ENCODE results near the gene CSTF2. TPM values are rescaled to one million over a fixed set of nuclear protein-coding genes. Genes with fewer than 3 reads are reported as not detected.

CSTF2 gene
- total and polyA plus RNA-seq, 9 of the 15 experiments (the other 6 are each of a cell fraction or from before 2014, with no cell fraction given), result 11.6 to 57.9 (median 46.4) TPM

GRCh38 chrX:100874325-100874724 is 54.1 kb downstream of the CSTF2 start, which contains the start of gene NOX1:
TSS of gene NOX1 (minus strand) at chrX:100874359. CDS start at chrX:100874139, 220 bp downstream.
- no peak for TF ChIP-seq PTRF (tag; IDR thresholded peaks at IDR 0.05)
- H3K9me1 ChIP-seq (ENCODE audit: control insufficient read depth, insufficient read depth, low read length), result no peaks in the 10 kb centered on the region
- FAIRE-seq, result no peak
- H3K9ac ChIP-seq (ENCODE audit: insufficient read depth in 1 of 2, low read depth in 2 of 2, low read length in 2 of 2), result no peak within 1 kb of the TSS
- no peaks in the 10 kb centered on the region for H3K4me1 ChIP-seq (replicated peaks in 1 of 2; ENCODE audit: control insufficient read depth in 2 of 2, insufficient read depth in 2 of 2, low read length in 2 of 2)
- H2AFZ ChIP-seq (ENCODE audit: low read depth, low read length), result no peak within 1 kb of the TSS
- no peak for ATAC-seq
- H3K9me3 ChIP-seq (replicated peaks; ENCODE audit: control insufficient read depth, insufficient read depth, low read depth, low read length), result no peaks in the 10 kb centered on the region
- intact Hi-C loops (cut with micrococcal nuclease), result no loop called here
- no TSS peak for BruUV-seq (replicated peaks)
- no peak for DNase-seq (ENCODE audit: extremely low read depth in 1 of 4, low spot score in 3 of 4)
- 0% methylated on average over 2 of the region's 2 CpGs for WGBS (ENCODE audit: insufficient coverage, low coverage, missing lambda C conversion rate)
- H3K27me3 ChIP-seq (ENCODE audit: control insufficient read depth in 2 of 2, insufficient read depth in 2 of 2, low read length in 2 of 2), result no peaks in the 10 kb centered on the region
- H3K79me2 ChIP-seq (ENCODE audit: control insufficient read depth, insufficient read depth, low read length), result no peaks in the 10 kb centered on the region
- H3K27ac ChIP-seq (ENCODE audit: extremely low read depth, low read depth, low read length), result no peak within 1 kb of the TSS
- H4K20me1 ChIP-seq (replicated peaks; ENCODE audit: control insufficient read depth, insufficient read depth, low read length), result no peaks in the 10 kb centered on the region
- H3K4me2 ChIP-seq (ENCODE audit: insufficient read depth, low read length), result no peak within 1 kb of the TSS
- H3K36me3 ChIP-seq (ENCODE audit: control insufficient read depth, insufficient read depth, low read length), result no peaks in the 10 kb centered on the region
- H3K4me3 ChIP-seq, result no peak within 1 kb of the TSS
- in situ Hi-C loops (cut with MboI), result no loop called here
- CTCF ChIA-PET (ENCODE audit: low intra/inter-chr PET ratio), result no interaction called here
- POLR2A ChIA-PET, result no interaction called here

- in situ Hi-C loops (cut with MboI) (no loop called here), intact Hi-C loops (cut with micrococcal nuclease) (no loop called here)
- WGBS (ENCODE audit: insufficient coverage, low coverage, missing lambda C conversion rate), result 49% methylated on average over 2 of the region's 2 CpGs
- Histone ChIP-seq H4K20me1 (replicated peaks; ENCODE audit: control insufficient read depth, insufficient read depth, low read length) (no peaks in the 10 kb centered on the region), H3K4me1 (replicated peaks in 1 of 2; ENCODE audit: control insufficient read depth in 2 of 2, insufficient read depth in 2 of 2, low read length in 2 of 2) (no peaks in the 10 kb centered on the region), H3K27me3 (ENCODE audit: control insufficient read depth in 2 of 2, insufficient read depth in 2 of 2, low read length in 2 of 2) (no peaks in the 10 kb centered on the region; a peak in 1 of 5 replicates), H3K79me2 (ENCODE audit: control insufficient read depth, insufficient read depth, low read length) (no peaks in the 10 kb centered on the region), H3K4me3 (no peak overlapping the region), H3K9me3 (replicated peaks; ENCODE audit: control insufficient read depth, insufficient read depth, low read depth, low read length) (no peaks in the 10 kb centered on the region), H3K9me1 (ENCODE audit: control insufficient read depth, insufficient read depth, low read length) (no peaks in the 10 kb centered on the region), H2AFZ (ENCODE audit: low read depth, low read length) (no peak overlapping the region), H3K9ac (ENCODE audit: insufficient read depth in 1 of 2, low read depth in 2 of 2, low read length in 2 of 2) (no peak overlapping the region), H3K4me2 (ENCODE audit: insufficient read depth, low read length) (no peak overlapping the region), H3K36me3 (ENCODE audit: control insufficient read depth, insufficient read depth, low read length) (no peaks in the 10 kb centered on the region), H3K27ac (ENCODE audit: extremely low read depth, low read depth, low read length) (no peak overlapping the region)
- POLR2A ChIA-PET, result no interaction called here
- CTCF ChIA-PET (ENCODE audit: low intra/inter-chr PET ratio), result no interaction called here
- no TSS peak for BruUV-seq (replicated peaks)
- FAIRE-seq (no peak), DNase-seq (ENCODE audit: extremely low read depth in 1 of 4, low spot score in 3 of 4) (no peak), ATAC-seq (no peak)
- TF ChIP-seq PHTF2 (CRISPR knock-in tag; IDR thresholded peaks at IDR 0.05), result no peak
- TF ChIP-seq MTA3 (IDR thresholded peaks at IDR 0.05; ENCODE audit: borderline replicate concordance), result no peak
- no peak for TF ChIP-seq NR1H2 (CRISPR knock-in tag; IDR thresholded peaks at IDR 0.05)
- TF ChIP-seq ESRRB (CRISPR knock-in tag; IDR thresholded peaks at IDR 0.05; ENCODE audit: borderline replicate concordance), result no peak
- TF ChIP-seq, protein P1, sequence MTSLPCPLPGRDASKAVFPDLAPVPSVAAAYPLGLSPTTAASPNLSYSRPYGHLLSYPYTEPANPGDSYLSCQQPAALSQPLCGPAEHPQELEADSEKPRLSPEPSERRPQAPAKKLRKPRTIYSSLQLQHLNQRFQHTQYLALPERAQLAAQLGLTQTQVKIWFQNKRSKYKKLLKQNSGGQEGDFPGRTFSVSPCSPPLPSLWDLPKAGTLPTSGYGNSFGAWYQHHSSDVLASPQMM (CRISPR knock-in tag; IDR thresholded peaks at IDR 0.05), result no peak
- no peak for TF ChIP-seq ZNF316 (IDR thresholded peaks at IDR 0.05)
- TF ChIP-seq RHOXF2B (CRISPR knock-in tag; conservative IDR thresholded peaks at IDR 0.05), result no peak
- no peak for TF ChIP-seq POLR3A (IDR thresholded peaks at IDR 0.05; ENCODE audit: borderline replicate concordance, extremely low read depth, insufficient read depth, insufficient read length)
- TF ChIP-seq, protein P2, sequence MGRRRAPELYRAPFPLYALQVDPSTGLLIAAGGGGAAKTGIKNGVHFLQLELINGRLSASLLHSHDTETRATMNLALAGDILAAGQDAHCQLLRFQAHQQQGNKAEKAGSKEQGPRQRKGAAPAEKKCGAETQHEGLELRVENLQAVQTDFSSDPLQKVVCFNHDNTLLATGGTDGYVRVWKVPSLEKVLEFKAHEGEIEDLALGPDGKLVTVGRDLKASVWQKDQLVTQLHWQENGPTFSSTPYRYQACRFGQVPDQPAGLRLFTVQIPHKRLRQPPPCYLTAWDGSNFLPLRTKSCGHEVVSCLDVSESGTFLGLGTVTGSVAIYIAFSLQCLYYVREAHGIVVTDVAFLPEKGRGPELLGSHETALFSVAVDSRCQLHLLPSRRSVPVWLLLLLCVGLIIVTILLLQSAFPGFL (CRISPR knock-in tag; IDR thresholded peaks at IDR 0.05), result no peak
- TF ChIP-seq RBM22 (IDR thresholded peaks at IDR 0.05; ENCODE audit: low read depth, low read length, poor library complexity, severe bottlenecking), result no peak
- no peak for TF ChIP-seq MAFG (tag; conservative IDR thresholded peaks at IDR 0.05)
- TF ChIP-seq TAF9B (IDR thresholded peaks at IDR 0.05; ENCODE audit: partially characterized antibody), result no peak
- no peak for TF ChIP-seq OTX1 (CRISPR knock-in tag; IDR thresholded peaks at IDR 0.05)
- no peak for TF ChIP-seq RB1 (IDR thresholded peaks at IDR 0.05; ENCODE audit: low read depth)
- TF ChIP-seq GMEB1 (CRISPR knock-in tag; IDR thresholded peaks at IDR 0.05), result no peak
Observed at GRCh38 chrX:100880368-100880767, 60.2 kb downstream of the CSTF2 start.
